ENCODE measurements around the gene BSN.

DNA sequence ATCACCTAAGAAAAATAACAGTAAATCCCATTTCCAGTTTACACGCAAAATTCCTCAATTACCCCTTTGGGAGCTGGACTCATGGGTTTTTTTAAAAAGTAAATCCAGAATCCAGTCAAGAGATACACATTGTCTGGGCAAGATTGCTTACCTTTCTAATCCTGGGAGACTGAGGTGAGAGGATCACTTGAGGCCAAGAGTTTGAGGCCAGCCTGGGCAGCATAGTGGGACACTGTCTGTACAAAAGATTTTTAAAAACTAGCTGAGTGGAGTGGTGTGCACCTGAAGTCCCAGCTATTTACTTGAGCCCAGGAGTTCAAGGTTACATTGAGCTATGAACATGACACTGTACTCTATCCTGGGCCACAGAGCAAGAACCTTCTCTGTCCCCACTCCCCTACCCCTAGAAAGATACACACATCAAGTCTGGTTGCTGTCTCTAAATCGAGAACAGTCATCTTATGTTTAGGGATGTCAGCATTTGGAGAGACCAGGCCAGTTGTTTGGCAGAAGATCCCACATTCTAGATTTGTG, 45.2 kb upstream of the BSN start:
- TF ChIP-seq, protein P1, sequence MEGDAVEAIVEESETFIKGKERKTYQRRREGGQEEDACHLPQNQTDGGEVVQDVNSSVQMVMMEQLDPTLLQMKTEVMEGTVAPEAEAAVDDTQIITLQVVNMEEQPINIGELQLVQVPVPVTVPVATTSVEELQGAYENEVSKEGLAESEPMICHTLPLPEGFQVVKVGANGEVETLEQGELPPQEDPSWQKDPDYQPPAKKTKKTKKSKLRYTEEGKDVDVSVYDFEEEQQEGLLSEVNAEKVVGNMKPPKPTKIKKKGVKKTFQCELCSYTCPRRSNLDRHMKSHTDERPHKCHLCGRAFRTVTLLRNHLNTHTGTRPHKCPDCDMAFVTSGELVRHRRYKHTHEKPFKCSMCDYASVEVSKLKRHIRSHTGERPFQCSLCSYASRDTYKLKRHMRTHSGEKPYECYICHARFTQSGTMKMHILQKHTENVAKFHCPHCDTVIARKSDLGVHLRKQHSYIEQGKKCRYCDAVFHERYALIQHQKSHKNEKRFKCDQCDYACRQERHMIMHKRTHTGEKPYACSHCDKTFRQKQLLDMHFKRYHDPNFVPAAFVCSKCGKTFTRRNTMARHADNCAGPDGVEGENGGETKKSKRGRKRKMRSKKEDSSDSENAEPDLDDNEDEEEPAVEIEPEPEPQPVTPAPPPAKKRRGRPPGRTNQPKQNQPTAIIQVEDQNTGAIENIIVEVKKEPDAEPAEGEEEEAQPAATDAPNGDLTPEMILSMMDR (IDR thresholded peaks at IDR 0.05) = no peak
- no peak for TF ChIP-seq POLR2AphosphoS5 (IDR thresholded peaks at IDR 0.05; ENCODE audit: low read depth, low read length)
